ENCODE results near the gene FAM89B. TPM values are rescaled to one million over a fixed set of nuclear protein-coding genes. Genes with fewer than 3 reads are reported as not detected.
A peak's percentile ranks its signal among the peaks of the same experiment; 100 is the strongest.

FAM89B gene
- polyA plus RNA-seq, 3 donors, result 51.3 to 139 (median 70.8) TPM

- Mint-ChIP-seq H3K9me3 (peaks cover 0 to 1% (median 0%) of the 10 kb centered on the region in 7 donors), H3K27me3 (ENCODE audit: low read depth in 3 of 3) (no peaks in the 10 kb centered on the region), H3K36me3 (peaks cover 38 to 66% of the 10 kb centered on the region in 2 donors), H3K27ac (peak overlapping the region; percentile 60 to 95 (median 90)), H3K4me3 (peak overlapping the region; percentile 82 to 93), H3K4me1 (peaks cover 31% of the 10 kb centered on the region)
- no peak for TF ChIP-seq CTCF (IDR thresholded peaks at IDR 0.05)
- H3K36me3 ChIP-seq (replicated peaks in 1 of 2; ENCODE audit: control insufficient read depth in 1 of 2, insufficient read depth in 2 of 2, low read length in 2 of 2), result peaks cover 50 to 53% of the 10 kb centered on the region in 2 donors
- intact Hi-C loops (cut with micrococcal nuclease), result loop anchor here (5.0 to 10.0 kb wide), 2 partner anchors 36 to 72 kb away; no protein-coding TSS in a partner anchor
- H3K79me2 ChIP-seq (ENCODE audit: insufficient read depth, low read length), result peaks cover 84% of the 10 kb centered on the region
- H3K9me3 ChIP-seq (replicated peaks in 1 of 2; ENCODE audit: control insufficient read depth in 1 of 2, insufficient read depth in 1 of 2, low read length in 2 of 2), result no peaks in the 10 kb centered on the region
- H3K4me3 ChIP-seq (replicated peaks in 1 of 3; ENCODE audit: low read depth in 2 of 3, low read length in 3 of 3), result peak overlapping the region; percentile 76 to 96 (median 79)
- 95% methylated on average over 7 of the region's 10 CpGs for WGBS (ENCODE audit: insufficient coverage)
- no peak overlapping the region for H2AFZ ChIP-seq (ENCODE audit: insufficient read depth, low read depth, low read length, poor library complexity, severe bottlenecking)
- peak overlapping the region; percentile 92 for H3K4me2 ChIP-seq (replicated peaks; ENCODE audit: extremely low read depth, low read length, poor library complexity, severe bottlenecking)
- peaks cover 30 to 42% of the 10 kb centered on the region in 2 donors for H3K4me1 ChIP-seq (ENCODE audit: control insufficient read depth in 1 of 2, insufficient read depth in 2 of 2, low read length in 2 of 2)
- peak overlapping the region in 1 of 2 donors; percentile 96 for H3K27ac ChIP-seq (ENCODE audit: low read depth in 1 of 2, low read length in 2 of 2)
- H3K27me3 ChIP-seq (ENCODE audit: control insufficient read depth in 2 of 2, insufficient read depth in 2 of 2, low read length in 2 of 2), result no peaks in the 10 kb centered on the region
- peak overlapping the region; percentile 92 for H3K9ac ChIP-seq (ENCODE audit: insufficient read depth, low read length, poor library complexity, severe bottlenecking)
- DNase-seq, result no peak
- H4K20me1 ChIP-seq (ENCODE audit: insufficient read depth, low read length), result peaks cover 82% of the 10 kb centered on the region
These were observed 44.2 kb downstream of the FAM89B start for GRCh38 chr11:65616575-65617001.

- peak overlapping the region in 1 of 2 donors; percentile 96 for H3K27ac ChIP-seq (ENCODE audit: low read depth in 1 of 2, low read length in 2 of 2)
- H3K27me3 ChIP-seq (ENCODE audit: control insufficient read depth in 2 of 2, insufficient read depth in 2 of 2, low read length in 2 of 2), result no peaks in the 10 kb centered on the region
These were observed 45.0 kb downstream of the FAM89B start for GRCh38 chr11:65617136-65617850.

More at GRCh38 chr11:65617136-65617850, 45.0 kb downstream of the FAM89B start:
- Mint-ChIP-seq H3K27ac (peak overlapping the region in 5 of 7 donors; percentile 13 to 95 (median 89)), H3K9me3 (peaks cover 0 to 1% (median 0%) of the 10 kb centered on the region in 7 donors), H3K4me3 (peak overlapping the region in 1 of 2 donors; percentile 48), H3K4me1 (peaks cover 24% of the 10 kb centered on the region), H3K36me3 (peaks cover 39 to 70% of the 10 kb centered on the region in 2 donors), H3K27me3 (ENCODE audit: low read depth in 3 of 3) (no peaks in the 10 kb centered on the region)
- Histone ChIP-seq H2AFZ (ENCODE audit: insufficient read depth, low read depth, low read length, poor library complexity, severe bottlenecking) (no peak overlapping the region), H3K4me2 (replicated peaks; ENCODE audit: extremely low read depth, low read length, poor library complexity, severe bottlenecking) (peak overlapping the region; percentile 92), H3K36me3 (replicated peaks in 1 of 2; ENCODE audit: control insufficient read depth in 1 of 2, insufficient read depth in 2 of 2, low read length in 2 of 2) (peaks cover 57 to 58% of the 10 kb centered on the region in 2 donors), H3K4me3 (replicated peaks in 1 of 3; ENCODE audit: low read depth in 2 of 3, low read length in 3 of 3) (peak overlapping the region in 1 of 3 experiments; percentile 96), H3K9me3 (replicated peaks in 1 of 2; ENCODE audit: control insufficient read depth in 1 of 2, insufficient read depth in 1 of 2, low read length in 2 of 2) (no peaks in the 10 kb centered on the region), H4K20me1 (ENCODE audit: insufficient read depth, low read length) (peaks cover 82% of the 10 kb centered on the region), H3K9ac (ENCODE audit: insufficient read depth, low read length, poor library complexity, severe bottlenecking) (peak overlapping the region; percentile 92), H3K79me2 (ENCODE audit: insufficient read depth, low read length) (peaks cover 78% of the 10 kb centered on the region), H3K4me1 (ENCODE audit: control insufficient read depth in 1 of 2, insufficient read depth in 2 of 2, low read length in 2 of 2) (peaks cover 22 to 35% of the 10 kb centered on the region in 2 donors)
- intact Hi-C loops (cut with micrococcal nuclease), result loop anchor here (5.0 to 10.0 kb wide), 2 partner anchors 35 to 72 kb away; no protein-coding TSS in a partner anchor
- DNase-seq, result no peak
- 96% methylated on average over 16 of the region's 17 CpGs for WGBS (ENCODE audit: insufficient coverage)
- TF ChIP-seq CTCF (IDR thresholded peaks at IDR 0.05), result no peak
